ENCODE data around the gene PLAGL2.
A peak's percentile ranks its signal among the peaks of the same experiment; 100 is the strongest.

The PLAGL2 gene

GRCh38 chr20:32162351-32162750 is 45.2 kb downstream of the PLAGL2 start:
- H3K4me3 ChIP-seq = no peak overlapping the region
- H3K27ac ChIP-seq = no peak overlapping the region
- no peak for DNase-seq (ENCODE audit: low spot score)
- TF ChIP-seq CTCF (IDR thresholded peaks at IDR 0.05) = no peak

- no peak for TF ChIP-seq CTCF (IDR thresholded peaks at IDR 0.05)
- H3K27ac ChIP-seq = no peak overlapping the region
- no peak for DNase-seq (ENCODE audit: low spot score)
- H3K4me3 ChIP-seq = no peak overlapping the region
Observed at GRCh38 chr20:32160341-32160740, 47.2 kb downstream of the PLAGL2 start.

GRCh38 chr20:32159766-32160221 is 47.7 kb downstream of the PLAGL2 start:
- H3K4me3 ChIP-seq = no peak overlapping the region
- peak; percentile 66 for DNase-seq (ENCODE audit: low spot score)
- no peak for TF ChIP-seq CTCF (IDR thresholded peaks at IDR 0.05)
- no peak overlapping the region for H3K27ac ChIP-seq

- peak; percentile 31 for DNase-seq (ENCODE audit: low spot score)
- Histone ChIP-seq H3K4me3 (no peak overlapping the region), H3K27ac (no peak overlapping the region)
- no peak for TF ChIP-seq CTCF (IDR thresholded peaks at IDR 0.05)
Observed at GRCh38 chr20:32158943-32159660, 48.4 kb downstream of the PLAGL2 start.

GRCh38 chr20:32158351-32158750 is 49.2 kb downstream of the PLAGL2 start:
- DNase-seq (ENCODE audit: low spot score) = peak; percentile 59
- Histone ChIP-seq H3K27ac (no peak overlapping the region), H3K4me3 (no peak overlapping the region)
- TF ChIP-seq CTCF (IDR thresholded peaks at IDR 0.05) = no peak

GRCh38 chr20:32157611-32158010 is 49.9 kb downstream of the PLAGL2 start:
- DNase-seq (ENCODE audit: low spot score) = peak; percentile 59
- Histone ChIP-seq H3K27ac (no peak overlapping the region), H3K4me3 (no peak overlapping the region)
- no peak for TF ChIP-seq CTCF (IDR thresholded peaks at IDR 0.05)

Measured in coronary artery (tissue), 2 donors.